HUES6 (cell line): ENCODE data around the gene AP4M1.

Source experiments
- H3K27ac ChIP-seq: 2 replicates; pipeline ENCODE4 v1.7.0; 2013; ENCODE audit warnings: low read depth, mild to moderate bottlenecking, low read length, inconsistent platforms
- H3K27me3 ChIP-seq: 2 replicates; pipeline ENCODE4 v1.6.1; 2013; ENCODE audit warnings: low read length; ENCODE audit not compliant: control insufficient read depth, insufficient read depth
- H3K36me3 ChIP-seq: 2 replicates; pipeline ENCODE4 v1.6.1; 2013; ENCODE audit warnings: low read length; ENCODE audit not compliant: control insufficient read depth, insufficient read depth
- H3K4me1 ChIP-seq: 2 replicates; pipeline ENCODE4 v1.6.1; 2013; ENCODE audit warnings: low read length; ENCODE audit not compliant: control insufficient read depth, insufficient read depth
- H3K4me3 ChIP-seq: 2 replicates; pipeline ENCODE4 v1.5.1; 2013; ENCODE audit warnings: low read depth, low read length
- H3K9ac ChIP-seq: one replicate; pipeline ENCODE4 v1.6.1; 2013; ENCODE audit warnings: mild to moderate bottlenecking, low read length
- H3K9me3 ChIP-seq: 2 replicates; pipeline ENCODE4 v1.6.1; 2013; ENCODE audit warnings: low read depth, low read length; ENCODE audit not compliant: control insufficient read depth, insufficient read depth

The AP4M1 gene

DNA sequence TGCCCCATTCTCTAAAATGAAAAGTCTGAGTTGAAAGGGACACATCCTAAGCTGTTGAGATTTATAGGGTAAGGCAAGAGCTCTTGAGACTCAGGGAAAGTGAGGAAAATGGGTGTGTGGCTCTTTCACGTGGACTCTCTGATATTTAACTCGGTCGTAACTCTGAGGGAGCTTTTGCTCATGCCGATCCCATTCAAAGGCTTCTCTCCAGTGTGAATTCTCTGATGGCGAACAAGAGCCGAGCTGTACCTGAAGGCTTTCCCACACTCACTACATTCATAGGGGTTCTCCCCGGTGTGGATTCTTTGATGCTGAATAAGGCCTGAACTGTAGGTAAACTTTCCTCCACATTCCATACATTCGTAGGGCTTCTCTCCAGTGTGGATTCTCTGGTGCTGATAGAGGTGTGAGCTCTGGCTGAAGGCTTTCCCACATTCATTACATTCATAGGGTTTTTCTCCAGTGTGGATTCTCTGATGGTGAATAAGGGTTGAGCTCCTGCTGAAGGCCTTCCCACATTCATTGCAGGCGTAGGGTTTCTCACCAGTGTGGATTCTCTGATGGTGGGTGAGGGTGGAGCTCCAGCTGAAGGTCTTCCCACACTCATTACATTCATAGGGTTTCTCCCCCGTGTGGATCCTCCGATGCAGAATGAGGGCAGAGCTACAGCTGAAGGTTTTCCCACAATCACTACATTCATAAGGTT lies 30.3 kb upstream of the AP4M1 start:
- Histone ChIP-seq H3K4me3 (no peak overlapping the region), H3K9ac (no peak overlapping the region), H3K4me1 (no peaks in the 10 kb centered on the region), H3K27ac (no peak overlapping the region), H3K9me3 (peaks cover 60% of the 10 kb centered on the region), H3K36me3 (peaks cover 80% of the 10 kb centered on the region), H3K27me3 (no peaks in the 10 kb centered on the region)

DNA sequence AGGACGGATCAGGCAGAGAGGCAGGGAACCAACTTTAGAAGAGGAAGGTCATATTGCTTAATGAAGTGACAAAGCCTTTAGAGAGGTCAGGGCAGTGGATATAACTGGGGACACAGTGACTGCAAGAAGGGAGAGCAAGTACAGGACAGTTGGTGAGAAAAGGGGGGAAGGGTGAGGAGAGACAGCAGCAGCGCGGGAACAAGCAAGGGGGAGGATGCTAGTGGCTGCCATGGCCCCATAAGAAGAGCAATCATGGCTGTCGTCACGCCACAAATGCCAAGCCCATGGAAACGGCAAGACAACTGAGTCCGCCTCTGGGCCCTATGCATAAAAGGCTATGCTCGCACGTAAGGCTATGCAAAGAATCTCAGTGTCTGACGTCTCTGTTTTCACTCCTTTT lies 29.0 kb upstream of the AP4M1 start:
- no peaks in the 10 kb centered on the region for H3K4me1 ChIP-seq
- no peak overlapping the region for H3K27ac ChIP-seq
- H3K4me3 ChIP-seq, result no peak overlapping the region
- H3K9ac ChIP-seq, result no peak overlapping the region
- H3K27me3 ChIP-seq, result no peaks in the 10 kb centered on the region
- peaks cover 92% of the 10 kb centered on the region for H3K36me3 ChIP-seq
- peaks cover 63% of the 10 kb centered on the region for H3K9me3 ChIP-seq

DNA sequence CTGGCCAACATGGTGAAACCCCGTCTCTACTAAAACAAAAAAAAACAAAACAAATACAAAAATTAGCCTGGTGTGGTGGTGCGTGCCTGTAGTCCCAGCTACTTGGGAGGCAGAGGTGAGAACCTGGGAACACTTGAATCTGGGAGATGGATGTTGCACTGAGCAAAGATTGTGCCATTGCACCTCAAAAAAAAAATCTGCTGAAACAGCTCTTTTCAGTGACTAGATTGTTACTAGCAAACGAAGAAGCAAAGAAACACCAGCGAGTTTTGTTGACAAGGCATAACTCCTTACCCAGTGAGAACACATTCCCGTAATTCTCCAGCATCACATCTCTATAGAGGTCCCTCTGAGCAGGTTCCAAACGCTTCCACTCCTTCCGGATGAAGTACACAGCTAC lies 26.6 kb upstream of the AP4M1 start:
- Histone ChIP-seq H3K4me3 (no peak overlapping the region), H3K27me3 (no peaks in the 10 kb centered on the region), H3K36me3 (peaks cover 98% of the 10 kb centered on the region), H3K27ac (no peak overlapping the region), H3K9ac (no peak overlapping the region), H3K9me3 (peaks cover 61% of the 10 kb centered on the region), H3K4me1 (no peaks in the 10 kb centered on the region)

DNA sequence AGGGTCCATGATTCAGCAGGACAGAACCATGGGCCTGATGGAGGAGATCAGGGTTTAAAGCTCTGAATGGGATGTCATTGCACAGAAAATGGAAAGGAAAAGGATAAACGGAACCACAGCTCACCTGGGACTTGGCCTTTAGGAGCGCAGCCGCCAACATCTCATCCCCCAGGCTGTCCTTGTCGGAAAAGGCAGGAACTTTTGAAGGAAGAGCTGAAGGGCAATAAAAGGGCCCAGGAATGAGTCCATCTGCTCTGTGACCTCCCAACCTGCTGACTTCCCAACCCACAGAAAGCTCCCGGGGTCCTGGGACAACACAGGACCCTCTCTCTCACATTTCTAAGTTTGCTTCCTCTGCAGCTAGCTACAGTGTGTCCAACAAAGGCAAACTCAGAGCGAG lies 26.0 kb upstream of the AP4M1 start:
- H3K9ac ChIP-seq, result no peak overlapping the region
- no peaks in the 10 kb centered on the region for H3K27me3 ChIP-seq
- H3K4me1 ChIP-seq, result peaks cover 4% of the 10 kb centered on the region; the same call in 1 of the 2 replicates
- H3K36me3 ChIP-seq, result peaks cover 97% of the 10 kb centered on the region
- peaks cover 55% of the 10 kb centered on the region for H3K9me3 ChIP-seq
- no peak overlapping the region for H3K27ac ChIP-seq
- no peak overlapping the region for H3K4me3 ChIP-seq

DNA sequence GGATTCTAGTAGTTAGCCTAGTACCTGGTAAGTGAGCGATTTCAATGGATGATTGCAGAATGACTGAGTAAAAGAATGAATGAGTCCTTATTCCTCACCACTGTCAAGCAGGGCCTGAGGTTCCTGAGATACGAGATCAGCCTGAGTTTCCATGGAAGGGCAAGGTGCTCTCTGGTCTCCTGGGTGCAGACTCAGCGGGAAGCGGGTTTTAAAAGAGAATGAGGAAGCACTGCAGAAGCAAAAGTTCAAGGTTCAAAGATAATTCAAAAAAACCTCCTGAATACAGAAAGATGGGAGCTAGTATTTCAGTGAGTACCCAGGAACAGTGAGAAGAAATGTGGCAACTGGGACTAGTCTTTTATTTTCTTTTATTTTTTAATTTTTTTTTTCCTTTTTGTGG lies 24.2 kb upstream of the AP4M1 start:
- no peak overlapping the region for H3K9ac ChIP-seq
- no peak overlapping the region for H3K4me3 ChIP-seq
- no peak overlapping the region for H3K27ac ChIP-seq
- H3K4me1 ChIP-seq, result peaks cover 4% of the 10 kb centered on the region; the same call in 1 of the 2 replicates
- peaks cover 79% of the 10 kb centered on the region for H3K36me3 ChIP-seq
- H3K9me3 ChIP-seq, result peaks cover 37% of the 10 kb centered on the region
- H3K27me3 ChIP-seq, result no peaks in the 10 kb centered on the region

DNA sequence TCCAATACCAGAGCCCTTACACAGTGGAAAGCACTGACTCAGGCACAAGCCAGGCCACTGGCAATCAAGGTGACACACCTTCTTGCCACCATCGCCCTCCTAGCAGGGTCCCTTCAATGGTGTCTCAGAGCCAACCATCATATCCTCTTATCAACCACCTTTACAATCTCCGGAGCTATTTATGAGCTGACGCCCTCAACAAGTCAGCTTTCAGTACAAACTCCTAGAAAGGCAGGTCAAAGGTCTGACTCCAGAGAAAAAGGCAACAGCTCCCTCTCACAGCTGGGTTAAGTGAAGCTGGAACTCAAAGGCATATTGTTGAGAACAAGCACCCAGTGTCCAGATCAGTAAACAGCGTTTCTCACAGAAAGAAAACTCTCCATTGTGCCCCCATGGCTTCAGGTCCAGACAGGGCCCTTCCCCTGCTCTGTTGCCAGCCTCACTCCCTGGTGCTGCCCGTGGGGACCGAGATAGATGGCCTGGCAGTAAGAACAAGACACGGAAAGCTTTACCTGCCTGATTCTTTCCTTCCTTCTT lies 22.4 kb upstream of the AP4M1 start:
- no peak overlapping the region for H3K9ac ChIP-seq
- H3K27me3 ChIP-seq, result no peaks in the 10 kb centered on the region

DNA sequence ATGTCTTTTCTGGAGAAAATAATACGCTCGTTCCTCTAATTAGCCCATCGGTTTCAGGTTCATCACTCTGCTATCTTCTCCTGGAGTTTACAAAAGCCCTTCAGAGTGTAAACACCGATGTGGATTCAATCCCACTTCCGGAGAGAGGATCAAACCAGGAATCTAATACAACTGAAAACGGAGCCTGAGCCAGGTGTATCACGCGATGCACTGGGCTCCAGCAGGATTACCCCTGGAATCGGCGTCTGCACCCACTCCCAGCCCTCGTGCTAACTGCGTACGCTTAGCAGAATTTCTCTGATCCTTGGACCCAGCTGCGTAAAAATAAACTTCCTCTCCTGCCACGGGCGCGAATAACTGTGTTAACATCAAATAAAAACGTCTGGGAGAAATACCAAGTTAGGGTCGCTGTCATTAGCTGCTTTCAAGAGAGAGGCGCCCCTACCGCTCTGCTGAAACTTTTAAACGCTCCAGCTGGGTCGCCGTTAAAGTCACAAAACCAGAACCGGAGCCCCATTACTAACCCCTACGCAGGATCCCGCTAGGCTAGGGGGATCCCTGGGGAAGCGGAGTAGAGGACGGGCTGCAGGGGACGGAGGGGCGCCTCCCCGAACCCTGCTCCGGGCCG lies 20.4 kb upstream of the AP4M1 start:
- Histone ChIP-seq H3K9me3 (peaks cover 4% of the 10 kb centered on the region; the same call in 1 of the 2 replicates), H3K27ac (peak overlapping the region; percentile 86), H3K36me3 (peaks cover 41% of the 10 kb centered on the region), H3K27me3 (no peaks in the 10 kb centered on the region), H3K4me3 (peak overlapping the region; percentile 94), H3K9ac (peak overlapping the region; percentile 97), H3K4me1 (peaks cover 13% of the 10 kb centered on the region)

More for the DNA sequence above, 22.4 kb upstream of the AP4M1 start:
- H3K4me3 ChIP-seq, result no peak overlapping the region
- no peak overlapping the region for H3K27ac ChIP-seq
- H3K36me3 ChIP-seq, result peaks cover 60% of the 10 kb centered on the region
- peaks cover 20% of the 10 kb centered on the region for H3K9me3 ChIP-seq
- H3K4me1 ChIP-seq, result peaks cover 13% of the 10 kb centered on the region

DNA sequence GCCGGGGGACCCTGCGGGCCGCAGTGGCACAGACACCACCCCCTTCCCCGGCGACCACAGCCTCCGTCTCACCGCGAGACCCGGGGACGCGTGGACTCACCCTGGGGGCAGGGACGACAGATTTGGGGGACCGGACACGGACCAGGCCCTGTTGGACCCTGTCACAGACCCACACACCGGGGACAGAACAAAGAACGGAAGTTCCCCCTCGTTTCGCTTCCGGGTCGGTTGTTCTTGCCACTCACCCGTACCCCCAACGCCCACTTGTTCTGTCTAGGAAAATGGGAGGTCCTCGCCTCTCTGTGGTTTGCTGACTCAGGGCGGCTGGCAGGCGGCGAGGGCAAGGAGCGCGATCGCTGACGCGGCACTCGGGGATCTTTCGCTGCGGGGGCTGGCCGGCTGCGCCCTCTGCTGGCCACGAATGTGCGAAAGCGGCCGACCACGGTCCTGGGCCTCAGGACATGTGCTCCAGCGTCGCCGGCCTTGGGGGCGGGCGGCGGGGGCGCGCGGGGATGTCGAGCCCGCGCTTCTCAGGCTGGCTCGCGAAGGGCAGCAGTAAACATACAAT lies 19.8 kb upstream of the AP4M1 start, which contains the start of gene ZNF3:
TSS of gene ZNF3 (minus strand) at position 189 of the 568 bp plus-strand sequence. CDS start 4,366 bp downstream, outside the sequence.
- H3K4me3 ChIP-seq, result peak within 1 kb of the TSS; percentile 94
- peaks cover 13% of the 10 kb centered on the region for H3K4me1 ChIP-seq

DNA sequence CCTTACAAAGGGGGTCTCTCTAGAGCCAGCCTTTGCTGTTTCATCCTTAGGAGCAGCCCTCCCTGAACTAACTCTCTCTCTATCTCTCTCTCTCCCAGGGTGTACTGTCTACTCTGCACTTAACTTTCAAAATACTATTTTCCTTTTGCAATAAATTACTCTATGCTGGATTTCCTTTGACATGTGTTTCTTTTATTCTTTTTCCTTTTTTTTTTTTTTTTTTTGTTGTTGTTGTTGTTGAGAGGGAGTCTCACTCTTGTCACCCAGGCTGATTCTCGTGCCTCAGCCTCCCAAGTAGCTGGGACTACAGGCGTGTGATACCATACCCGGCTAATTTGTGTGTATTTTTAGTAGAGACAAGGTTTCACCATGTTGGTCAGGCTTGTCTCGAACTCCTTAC lies 18.5 kb upstream of the AP4M1 start:
- Histone ChIP-seq H3K9me3 (no peaks in the 10 kb centered on the region), H3K9ac (no peak overlapping the region), H3K27ac (no peak overlapping the region), H3K36me3 (peaks cover 21% of the 10 kb centered on the region), H3K27me3 (no peaks in the 10 kb centered on the region), H3K4me3 (peak overlapping the region; percentile 57; the same call in 1 of the 2 replicates), H3K4me1 (peaks cover 13% of the 10 kb centered on the region)

More for the DNA sequence above, 19.8 kb upstream of the AP4M1 start, which contains the start of gene ZNF3:
- H3K9ac ChIP-seq, result peak within 1 kb of the TSS; percentile 97
- H3K27me3 ChIP-seq, result no peaks in the 10 kb centered on the region
- peaks cover 4% of the 10 kb centered on the region; the same call in 1 of the 2 replicates for H3K9me3 ChIP-seq
- H3K27ac ChIP-seq, result peak within 1 kb of the TSS; percentile 86
- H3K36me3 ChIP-seq, result peaks cover 35% of the 10 kb centered on the region

DNA sequence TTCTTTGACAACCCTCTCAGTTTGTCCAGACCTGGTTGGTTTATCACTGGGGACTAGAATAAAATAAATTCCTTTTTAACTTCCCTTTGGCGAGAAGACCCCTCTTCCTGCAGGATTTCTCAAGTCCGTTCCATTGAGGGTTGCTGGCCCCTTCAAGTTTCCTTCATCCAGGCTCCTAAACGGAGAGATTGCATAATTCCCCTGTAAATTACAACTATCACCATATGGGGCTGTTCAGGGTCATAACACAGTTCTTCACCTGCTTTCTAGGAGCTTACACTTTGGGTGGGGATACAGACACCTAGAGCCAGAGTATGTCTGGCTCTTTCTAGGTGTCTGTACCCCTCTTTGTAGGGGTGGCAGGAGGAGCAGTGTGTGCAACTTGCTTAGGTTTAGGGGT lies 15.9 kb upstream of the AP4M1 start:
- Histone ChIP-seq H3K27ac (no peak overlapping the region), H3K27me3 (no peaks in the 10 kb centered on the region), H3K9me3 (no peaks in the 10 kb centered on the region), H3K4me1 (peaks cover 19% of the 10 kb centered on the region), H3K4me3 (no peak overlapping the region), H3K9ac (no peak overlapping the region), H3K36me3 (peaks cover 3% of the 10 kb centered on the region)
